GM18502 (cell line): ENCODE data around the gene ACTR1B.
"Not testable (repeated sequence)": the region's sequence is repeated elsewhere in the genome, so short reads cannot be mapped to it uniquely, and the experiment has no call there.

Source experiments
- ATAC-seq: cut with Tn5 transposase; IDR thresholded peaks from one replicate; pipeline ENCODE4 v1.9.1; 2021; ENCODE audit warnings: mild to moderate bottlenecking; ENCODE audit not compliant: unreplicated experiment, poor library complexity

Gene ACTR1B

GRCh38 chr2:97660044-97660774 is 3.6 kb downstream of the ACTR1B start:
- ATAC-seq: no peak

- ATAC-seq: no peak
Measured at GRCh38 chr2:97659256-97660043, 4.4 kb downstream of the ACTR1B start.

- ATAC-seq: no peak
Measured at GRCh38 chr2:97658691-97659157, 5.1 kb downstream of the ACTR1B start.

DNA sequence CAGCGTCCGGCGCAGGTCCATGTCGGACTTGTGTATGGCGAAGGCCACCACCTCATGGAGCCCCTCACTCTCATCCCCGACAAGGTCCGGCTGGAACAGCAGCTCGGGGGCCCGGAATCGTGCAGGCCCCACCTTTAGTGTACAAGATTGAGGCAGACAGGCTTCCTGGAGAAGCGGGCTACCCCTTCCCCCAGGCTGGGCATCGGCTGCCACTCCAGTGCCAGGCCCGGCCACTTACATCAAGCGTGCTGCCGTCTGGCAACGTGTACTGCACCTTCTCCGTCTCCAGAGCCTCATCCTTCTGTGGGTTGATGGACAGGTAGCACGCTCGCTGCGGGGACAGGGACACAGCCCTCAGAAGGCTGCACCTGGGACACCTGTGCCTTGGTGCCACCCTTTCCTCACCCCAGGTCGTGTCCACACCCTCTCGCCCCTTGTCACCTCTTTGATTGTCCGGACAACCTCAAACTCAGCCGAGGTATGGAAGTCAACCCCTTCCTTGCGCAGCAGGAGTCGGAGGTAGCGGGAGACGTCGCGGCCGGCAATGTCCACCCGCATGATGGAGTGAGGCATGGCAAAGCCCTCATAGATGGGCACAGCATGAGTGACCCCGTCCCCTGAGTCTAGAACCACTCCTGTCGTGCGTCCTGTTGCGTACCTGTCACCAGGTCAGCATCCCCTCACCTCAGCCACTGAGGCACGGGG is 5.7 kb downstream of the ACTR1B start:
- ATAC-seq: no peak

GRCh38 chr2:97656905-97657587 is 6.8 kb downstream of the ACTR1B start:
- ATAC-seq: no peak

- ATAC-seq: no peak
Measured at GRCh38 chr2:97656129-97656755, 7.6 kb downstream of the ACTR1B start.

DNA sequence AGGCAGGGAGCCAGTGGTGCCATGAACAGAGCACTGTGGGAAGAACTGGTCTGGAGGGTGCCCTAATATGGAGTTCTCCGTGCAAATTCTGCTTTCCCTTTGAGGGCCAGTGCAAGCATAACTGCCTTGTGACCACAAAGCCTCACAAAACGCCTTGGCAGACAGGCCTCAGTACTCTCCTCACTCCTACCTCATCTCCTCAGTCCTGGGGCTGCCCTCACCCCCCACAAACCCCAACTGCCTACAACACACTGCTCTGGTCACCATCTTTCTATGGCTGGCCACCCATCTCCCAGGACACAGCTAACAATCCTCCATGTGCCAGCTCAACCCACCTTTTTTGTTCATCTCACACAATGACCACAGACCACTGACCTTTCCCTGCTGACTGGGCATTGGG is 9.1 kb downstream of the ACTR1B start:
- ATAC-seq: no peak

- no peak for ATAC-seq
Measured at GRCh38 chr2:97654309-97654708, 9.5 kb downstream of the ACTR1B start.

GRCh38 chr2:97653874-97654273 is 10.0 kb downstream of the ACTR1B start:
- ATAC-seq: no peak

GRCh38 chr2:97653473-97653872 is 10.4 kb downstream of the ACTR1B start:
- ATAC-seq: no peak

- no peak for ATAC-seq
Measured at GRCh38 chr2:97651114-97651513, 12.7 kb downstream of the ACTR1B start.

GRCh38 chr2:97646977-97647376 is 16.9 kb downstream of the ACTR1B start:
- ATAC-seq: no peak

DNA sequence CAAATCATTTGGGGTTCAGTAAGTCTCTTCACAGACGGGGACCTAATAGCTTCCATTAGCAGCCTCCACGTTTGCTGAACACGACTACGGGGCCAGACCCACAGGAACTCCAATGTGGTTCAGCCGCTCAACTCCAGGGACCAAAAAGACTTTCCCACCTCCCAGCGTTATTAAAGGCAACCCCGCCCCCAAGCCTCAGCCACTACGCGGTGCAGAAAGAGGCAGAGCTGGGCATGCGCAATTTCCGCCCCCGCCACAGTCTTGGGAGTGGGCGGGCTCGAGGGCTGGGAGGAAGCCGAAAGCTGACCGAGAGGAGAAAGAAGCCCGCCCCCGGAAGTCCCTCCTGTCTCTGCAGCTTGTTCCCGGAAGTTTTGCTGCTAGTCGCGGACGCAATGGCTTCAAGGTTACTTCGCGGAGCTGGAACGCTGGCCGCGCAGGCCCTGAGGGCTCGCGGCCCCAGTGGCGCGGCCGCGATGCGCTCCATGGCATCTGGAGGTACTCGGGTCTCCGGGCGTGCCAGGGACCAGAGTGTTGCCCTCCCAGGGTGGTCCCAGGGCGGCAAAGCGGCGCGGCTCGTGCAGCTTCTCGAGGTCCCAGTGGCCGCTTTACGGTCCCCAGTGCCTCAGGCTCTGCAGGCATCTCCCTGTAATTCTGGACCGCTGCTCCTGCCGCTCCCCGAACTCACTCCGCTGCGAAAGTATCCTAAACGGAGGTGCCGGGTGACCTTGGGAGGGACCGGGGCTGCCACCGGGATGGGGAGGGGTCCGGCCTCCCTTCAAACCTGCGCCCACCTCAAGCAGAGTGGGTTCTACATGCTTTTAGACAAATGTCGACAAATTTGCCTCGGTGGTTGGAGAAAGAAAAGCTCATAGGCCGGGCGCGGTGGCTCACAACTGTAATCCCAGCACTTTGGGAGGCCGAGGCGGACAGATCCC is 17.9 kb downstream of the ACTR1B start, which contains the start of gene COX5B:
COX5B (plus strand) TSS at position 368 of the 935 bp plus-strand sequence; CDS start at position 393, 25 bp downstream.
- ATAC-seq: peak; percentile 94

- peak; percentile 39 for ATAC-seq
Measured at GRCh38 chr2:97645112-97645694, 18.6 kb downstream of the ACTR1B start.

GRCh38 chr2:97644023-97644717 is 19.7 kb downstream of the ACTR1B start:
- ATAC-seq: no peak

DNA sequence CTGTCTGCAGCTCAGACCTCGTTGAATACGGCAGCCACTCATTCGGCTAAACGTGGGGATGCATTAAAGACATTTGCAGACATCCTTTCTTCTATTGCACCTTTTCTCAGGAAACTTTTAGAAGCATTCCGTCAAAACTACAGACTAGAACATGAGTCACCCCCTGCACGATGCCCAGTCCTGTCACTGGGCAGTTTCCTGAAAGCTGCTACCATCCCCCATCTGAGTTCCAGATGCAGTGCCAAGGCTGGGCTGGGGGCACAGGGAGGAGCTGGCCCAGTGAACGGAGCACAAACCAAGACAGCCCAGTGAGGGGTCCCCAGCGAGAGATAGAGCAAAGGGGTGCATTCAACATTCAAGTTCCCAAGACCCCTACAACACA is 37.8 kb downstream of the ACTR1B start:
- not testable (repeated sequence) for ATAC-seq

DNA sequence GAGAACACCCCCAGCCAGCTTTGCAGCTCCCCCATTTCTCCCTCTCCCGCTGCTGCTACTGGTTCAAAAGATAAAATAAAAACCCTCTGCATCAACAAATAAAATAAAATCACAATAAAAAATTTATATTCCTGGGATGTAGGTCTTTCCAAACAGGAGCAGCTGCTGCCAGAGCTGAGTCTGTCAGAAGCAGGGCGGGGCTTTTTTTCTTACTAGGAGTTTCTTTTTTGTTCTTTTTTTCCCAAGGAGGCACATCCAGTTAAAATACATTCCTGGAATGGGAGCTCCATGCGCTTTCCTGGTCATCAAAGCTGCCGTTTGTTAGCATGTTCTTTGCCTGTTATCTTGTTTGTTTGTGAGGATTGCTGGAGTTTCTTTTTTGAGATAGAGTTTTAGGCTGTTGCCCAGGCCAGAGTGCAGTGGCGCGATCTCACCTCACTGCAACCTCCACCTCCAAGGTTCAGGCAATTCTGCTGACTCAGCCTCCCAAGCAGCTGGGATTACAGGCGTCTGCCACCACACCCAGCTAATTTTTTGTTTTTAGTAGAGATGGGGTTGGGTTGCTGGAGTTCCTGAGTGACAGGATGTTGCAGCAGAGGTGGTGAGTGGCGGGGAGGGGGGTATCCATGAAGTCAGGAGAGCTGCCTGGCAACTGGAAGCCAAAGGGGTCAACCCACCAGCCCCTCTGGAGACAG is 38.3 kb downstream of the ACTR1B start:
- not testable (repeated sequence) for ATAC-seq
